ENCODE data around the gene HSP90AB1. TPM values are rescaled to one million over a fixed set of nuclear protein-coding genes. Genes with fewer than 3 reads are reported as not detected.
A peak's percentile ranks its signal among the peaks of the same experiment; 100 is the strongest.
"Not testable (repeated sequence)": the region's sequence is repeated elsewhere in the genome, so short reads cannot be mapped to it uniquely, and the experiment has no call there.

Gene HSP90AB1
- total and polyA plus RNA-seq, 11 donors = 375 to 1,040 (median 857) TPM

GRCh38 chr6:44229376-44230033, 17.4 kb upstream of the HSP90AB1 start:
- peaks cover 0 to 54% (median 38%) of the 10 kb centered on the region in 9 donors for H3K36me3 ChIP-seq
- ATAC-seq (peak; percentile 58 to 70 (median 62)), DNase-seq (peak in 4 of 5 donors; percentile 52 to 86 (median 72))
- intact Hi-C loops (cut with DNase I) = loop anchor here in 5 of 10 donors (5.0 to 10.0 kb wide), 3 partner anchors 132 to 455 kb away; partner anchors contain the start of gene VEGFA (in 1 of the 5)
- H3K27me3 ChIP-seq = no peaks in the 10 kb centered on the region
- 42 to 61% (median 53%) methylated on average over 11 of the region's 11 CpGs for WGBS, 4 donors
- H3K27ac ChIP-seq = peak overlapping the region; percentile 81 to 99 (median 92)
- peaks cover 4 to 100% (median 74%) of the 10 kb centered on the region in 12 donors for H3K4me1 ChIP-seq
- no peak for TF ChIP-seq CTCF (IDR thresholded peaks at IDR 0.05)
- peak in 1 of 2 donors; percentile 32 for TF ChIP-seq POLR2A (IDR thresholded peaks at IDR 0.05)
- H3K4me3 ChIP-seq = peak overlapping the region in 5 of 12 donors; percentile 5 to 55 (median 38)
- H3K9me3 ChIP-seq = no peaks in the 10 kb centered on the region

- H3K27ac ChIP-seq = peak overlapping the region; percentile 77 to 99 (median 92)
- H3K4me3 ChIP-seq = peak overlapping the region in 4 of 12 donors; percentile 5 to 48 (median 16)
- peaks cover 6 to 100% (median 75%) of the 10 kb centered on the region in 12 donors for H3K4me1 ChIP-seq
- DNase-seq (peak in 1 of 5 donors; percentile 23), ATAC-seq (no peak)
- H3K36me3 ChIP-seq = peaks cover 0 to 54% (median 38%) of the 10 kb centered on the region in 9 donors
- intact Hi-C loops (cut with DNase I) = loop anchor here in 5 of 10 donors (5.0 to 10.0 kb wide), 3 partner anchors 133 to 455 kb away; partner anchors contain the start of gene VEGFA (in 1 of the 5)
- H3K27me3 ChIP-seq = no peaks in the 10 kb centered on the region
- no peaks in the 10 kb centered on the region for H3K9me3 ChIP-seq
- no peak for TF ChIP-seq CTCF (IDR thresholded peaks at IDR 0.05)
- TF ChIP-seq POLR2A (IDR thresholded peaks at IDR 0.05) = no peak
- WGBS, 4 donors = 69 to 79% (median 73%) methylated on average over 7 to 10 of the region's 10 CpGs
These were observed 16.7 kb upstream of the HSP90AB1 start for GRCh38 chr6:44230034-44230675.

GRCh38 chr6:44231426-44231825, 15.5 kb upstream of the HSP90AB1 start:
- ATAC-seq, H3K9me3 ChIP-seq, H3K4me3 ChIP-seq, H3K27me3 ChIP-seq: not testable (repeated sequence)
- H3K4me1 ChIP-seq = peaks cover 3 to 99% (median 68%) of the 10 kb centered on the region in 12 donors
- H3K36me3 ChIP-seq = peaks cover 0 to 54% (median 38%) of the 10 kb centered on the region in 9 donors
- H3K27ac ChIP-seq = peak overlapping the region in 10 of 12 donors; percentile 6 to 99 (median 92)
- intact Hi-C loops (cut with DNase I) = loop anchor here in 5 of 10 donors (5.0 to 10.0 kb wide), 3 partner anchors 134 to 457 kb away; partner anchors contain the start of gene VEGFA (in 1 of the 5)
- 86 to 92% (median 89%) methylated on average over 9 of the region's 9 CpGs for WGBS, 4 donors
- peak in 1 of 5 donors; percentile 26 for DNase-seq

- Histone ChIP-seq H3K4me3 (no peak overlapping the region), H3K27me3 (no peaks in the 10 kb centered on the region), H3K27ac (peak overlapping the region; percentile 78 to 99 (median 91)), H3K9me3 (no peaks in the 10 kb centered on the region), H3K4me1 (peaks cover 3 to 96% (median 65%) of the 10 kb centered on the region in 12 donors), H3K36me3 (peaks cover 0 to 54% (median 38%) of the 10 kb centered on the region in 9 donors)
- ATAC-seq (no peak), DNase-seq (peak in 2 of 5 donors; percentile 16 to 39)
- TF ChIP-seq CTCF (IDR thresholded peaks at IDR 0.05) = no peak
- no peak for TF ChIP-seq POLR2A (IDR thresholded peaks at IDR 0.05)
- intact Hi-C loops (cut with DNase I) = loop anchor here in 5 of 10 donors (5.0 to 10.0 kb wide), 3 partner anchors 136 to 458 kb away; partner anchors contain the start of gene VEGFA (in 1 of the 5)
- 65 to 73% (median 71%) methylated on average over 14 to 16 of the region's 16 CpGs for WGBS, 4 donors
These were observed 14.0 kb upstream of the HSP90AB1 start for GRCh38 chr6:44232676-44233566.

Data from heart left ventricle (tissue), 16 donors.